NCI-H1105 treated with DMSO at 0.1 percent for 48 hours (cell line): ENCODE measurements around the gene ZNF236.

Source experiments
- DNase-seq: peaks from one replicate; lab custom pipeline; 2025; lab: John Stamatoyannopoulos, UW

ZNF236 gene

GRCh38 chr18:76821356-76821874 is 942 bp upstream of the ZNF236 start:
- DNase-seq = no peak

GRCh38 chr18:76821875-76822505 is 367 bp upstream of the ZNF236 start:
- peak; percentile 38 for DNase-seq

DNA sequence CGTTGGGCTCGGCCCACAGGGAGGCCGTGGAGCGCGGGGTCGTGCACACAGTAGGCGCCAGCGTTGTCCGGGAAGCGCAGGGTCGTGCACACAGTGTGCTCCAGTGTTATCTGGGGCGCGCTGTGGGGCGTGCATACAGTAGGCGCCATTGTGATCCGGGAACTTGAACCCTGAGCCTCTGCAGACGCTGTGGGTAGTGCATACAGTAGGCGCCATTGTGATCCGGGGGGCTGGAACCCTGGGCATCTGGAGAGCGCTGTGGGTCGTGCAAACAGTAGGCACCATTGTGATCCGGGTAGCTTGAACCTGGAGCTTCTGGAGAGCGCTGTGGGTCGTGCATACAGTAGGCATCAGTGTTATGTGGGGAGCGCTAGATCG is 793 bp downstream of the ZNF236 start:
- DNase-seq = no peak

DNA sequence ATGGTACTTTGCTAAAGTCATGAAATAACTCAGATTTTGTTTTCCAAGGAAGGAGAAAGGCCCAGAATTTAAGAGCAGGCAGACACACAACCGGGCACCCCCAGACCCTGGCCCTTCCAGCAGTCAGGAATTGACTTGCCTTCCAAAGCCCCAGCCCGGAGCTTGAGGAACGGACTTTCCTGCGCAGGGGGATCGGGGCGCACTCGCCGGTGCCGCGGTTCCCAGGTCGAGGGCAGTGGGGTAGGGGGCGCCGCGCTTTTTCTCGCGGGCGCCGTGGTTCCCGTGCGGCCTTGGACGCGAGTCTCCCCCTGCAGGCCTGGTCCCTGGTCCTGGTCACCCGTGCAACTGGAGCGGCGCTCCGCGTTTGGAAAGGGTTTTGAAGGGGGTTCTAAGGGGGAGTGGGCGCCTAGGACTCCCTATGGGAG is 1.2 kb downstream of the ZNF236 start:
- DNase-seq = no peak

DNA sequence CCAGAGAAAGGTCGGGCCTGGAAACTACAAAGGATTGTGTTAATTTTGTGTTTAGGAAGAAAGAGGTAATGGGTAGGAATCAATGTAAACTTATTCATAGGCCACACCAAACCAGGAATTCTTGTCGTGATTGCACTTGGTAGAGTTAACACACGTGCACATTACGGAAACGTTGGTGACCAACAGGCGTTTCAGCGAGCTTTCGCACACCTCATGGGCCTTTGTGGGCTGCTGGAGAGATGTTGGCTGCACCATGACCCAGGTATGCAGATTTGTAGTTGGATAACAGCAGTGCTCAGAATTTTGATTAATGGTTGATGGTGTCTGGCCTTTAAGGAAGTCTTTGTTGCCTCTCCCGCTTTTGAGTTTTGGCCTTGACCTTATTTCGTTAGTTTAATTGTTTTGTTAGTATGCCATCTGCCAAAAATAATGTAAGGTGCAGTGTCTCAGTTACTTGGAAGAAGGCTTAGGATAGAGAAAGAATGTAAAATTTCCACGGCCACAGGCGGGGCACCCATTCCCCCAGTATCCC is 1.9 kb downstream of the ZNF236 start:
- DNase-seq = no peak

GRCh38 chr18:76824754-76825153 is 2.4 kb downstream of the ZNF236 start:
- DNase-seq = no peak

DNA sequence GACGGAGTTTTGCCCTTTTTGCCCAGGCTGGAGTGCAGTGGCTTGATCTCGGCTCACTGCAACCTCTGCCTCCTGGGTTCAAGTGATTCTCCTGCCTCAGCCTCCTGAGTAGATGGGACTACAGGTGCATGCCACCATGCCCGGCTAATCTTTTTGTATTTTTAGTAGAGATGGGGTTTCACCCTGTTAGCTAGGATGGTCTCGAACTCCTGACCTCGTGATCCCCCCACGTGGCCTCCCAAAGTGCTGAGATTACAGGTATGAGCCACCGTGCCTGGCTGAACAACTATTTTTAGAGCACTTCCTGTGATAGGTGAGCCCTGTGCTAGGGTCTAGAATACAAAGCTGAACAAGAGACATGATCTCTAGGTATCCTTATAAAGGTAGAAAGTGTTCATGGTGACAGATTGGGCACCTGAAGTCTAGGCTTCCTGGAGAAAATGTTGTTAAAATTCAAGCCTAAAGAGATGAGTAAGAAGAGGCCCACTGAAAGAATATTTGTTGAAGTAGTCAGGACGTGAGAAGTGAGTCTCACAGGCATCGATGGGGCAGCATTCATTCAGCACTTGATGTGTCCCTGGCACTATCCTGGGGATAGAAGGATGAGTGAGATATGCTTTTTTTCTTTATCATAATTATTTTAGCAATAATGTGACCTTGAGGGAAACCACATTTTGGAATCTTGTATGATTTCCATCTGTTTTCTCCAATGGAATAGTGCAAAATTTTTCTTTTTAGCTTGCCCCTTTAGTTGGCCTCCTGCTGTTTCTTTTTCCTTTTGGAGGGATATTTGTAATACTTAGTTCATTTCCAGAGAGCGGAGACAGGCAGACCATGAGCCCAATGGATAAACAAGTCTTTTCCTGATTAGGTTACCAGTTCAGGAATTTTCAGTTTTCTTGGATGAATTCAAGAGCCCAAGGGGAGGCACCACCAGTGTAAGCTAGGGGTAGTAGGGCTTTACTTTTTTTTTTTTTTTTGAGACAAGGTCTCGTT is 5.1 kb downstream of the ZNF236 start:
- DNase-seq = no peak

DNA sequence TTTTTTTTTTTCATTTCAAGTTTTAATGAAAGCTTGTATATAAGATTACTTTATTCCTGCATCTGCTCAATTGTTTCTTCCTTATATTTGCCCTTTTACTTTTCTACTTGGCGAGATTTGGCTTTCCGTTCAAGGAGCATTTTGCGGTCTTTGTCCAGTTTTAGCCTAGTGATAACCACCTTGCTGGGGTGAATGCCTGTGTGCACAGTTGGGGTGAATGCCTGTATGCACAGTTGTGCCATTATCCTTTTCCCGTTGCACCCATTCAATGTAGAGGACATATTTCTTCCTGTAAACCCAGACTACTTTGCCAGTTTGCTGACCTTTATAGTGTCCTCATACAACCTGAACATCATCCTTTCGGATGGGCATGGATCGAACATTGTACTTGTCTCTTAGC is 12.0 kb downstream of the ZNF236 start:
- no peak for DNase-seq

DNA sequence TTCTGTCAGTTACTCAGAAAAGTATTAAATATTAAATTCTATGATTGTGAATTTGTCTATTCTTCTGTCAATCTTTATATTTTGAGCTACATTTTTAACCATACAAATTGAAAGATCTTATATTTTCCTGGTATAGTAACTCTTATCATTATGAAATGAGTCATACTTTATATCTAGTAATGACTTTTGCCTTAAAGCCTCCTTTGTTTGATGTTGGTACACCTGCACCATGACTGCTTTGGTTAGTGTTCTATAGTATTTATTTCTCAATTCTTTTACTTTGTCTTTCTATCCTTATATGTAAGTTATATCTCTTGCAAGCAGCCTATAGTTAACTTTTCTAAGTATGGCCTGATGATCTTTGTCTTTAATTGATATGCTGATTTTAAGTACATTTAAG is 13.0 kb downstream of the ZNF236 start:
- DNase-seq = no peak

DNA sequence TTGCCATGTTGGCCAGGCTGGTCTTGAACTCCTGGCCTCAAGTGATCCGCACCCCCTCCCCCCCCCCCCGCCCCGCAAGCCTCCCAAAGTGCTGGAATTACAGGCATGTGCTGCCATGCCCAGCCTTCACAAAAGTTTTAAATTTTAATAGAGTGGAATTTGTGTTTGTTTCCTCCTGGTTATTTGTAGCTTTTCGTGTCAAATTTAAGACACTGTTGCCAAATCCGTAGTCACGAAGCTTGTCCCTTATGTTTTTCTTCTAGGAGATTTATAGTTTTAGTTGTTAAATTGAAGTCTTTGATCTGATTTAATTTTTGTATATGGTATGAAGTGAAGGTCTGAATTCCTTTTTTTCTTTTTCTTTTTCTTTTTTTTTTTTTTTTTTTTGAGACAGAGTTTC is 14.7 kb downstream of the ZNF236 start:
- no peak for DNase-seq

DNA sequence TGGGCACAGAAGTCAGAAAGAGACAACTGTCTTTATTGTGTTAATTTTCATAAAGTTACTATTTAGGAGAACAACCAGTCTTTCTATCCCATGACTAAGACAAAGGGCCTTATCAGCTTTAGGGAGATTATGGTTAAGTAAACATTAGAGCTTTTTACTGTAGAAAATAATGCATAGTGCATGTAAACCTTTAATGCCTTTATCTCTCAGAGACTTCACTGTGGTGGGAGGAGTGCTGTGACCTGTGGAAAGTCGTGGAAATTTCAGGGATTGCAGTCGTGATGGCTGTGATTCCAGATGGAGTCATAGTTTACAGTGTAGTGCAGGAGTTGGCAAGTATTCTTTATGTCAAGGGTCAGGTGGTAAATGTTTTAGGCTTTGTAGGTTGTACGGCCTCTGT is 15.8 kb downstream of the ZNF236 start:
- DNase-seq = no peak

DNA sequence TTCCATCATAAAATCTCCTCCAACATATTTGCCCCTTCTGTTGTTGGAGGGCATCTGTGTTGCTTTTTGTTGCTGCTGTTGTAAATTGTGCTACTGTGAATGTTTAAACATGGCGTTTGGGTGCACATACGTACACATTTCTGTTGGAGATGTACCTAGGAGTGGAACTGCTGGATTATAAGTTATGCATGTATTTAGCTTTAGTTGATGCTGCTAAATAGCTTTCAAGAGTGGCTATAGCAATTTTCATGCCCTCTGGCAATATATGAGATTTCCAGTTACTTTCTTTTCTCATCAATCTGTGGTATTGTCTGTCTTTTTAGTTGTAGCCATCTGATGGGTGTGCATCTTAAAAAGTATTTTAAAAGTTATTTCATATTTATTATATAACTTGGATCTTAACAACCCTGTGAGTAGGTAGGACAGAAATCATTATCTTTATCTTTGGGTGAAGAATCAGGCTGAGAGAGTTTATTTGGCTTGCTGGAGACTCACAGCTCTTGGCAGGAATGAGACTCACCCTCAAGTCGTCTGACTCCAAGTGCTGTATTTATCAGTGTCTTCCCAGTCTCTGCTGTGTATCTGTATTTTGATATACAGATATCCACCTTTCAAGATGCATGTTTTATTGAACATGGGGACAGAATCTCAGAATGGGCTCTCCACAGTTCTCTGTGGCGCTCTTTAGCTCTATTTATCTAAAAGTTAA is 16.9 kb downstream of the ZNF236 start:
- no peak for DNase-seq

GRCh38 chr18:76842837-76843530 is 20.6 kb downstream of the ZNF236 start:
- no peak for DNase-seq

DNA sequence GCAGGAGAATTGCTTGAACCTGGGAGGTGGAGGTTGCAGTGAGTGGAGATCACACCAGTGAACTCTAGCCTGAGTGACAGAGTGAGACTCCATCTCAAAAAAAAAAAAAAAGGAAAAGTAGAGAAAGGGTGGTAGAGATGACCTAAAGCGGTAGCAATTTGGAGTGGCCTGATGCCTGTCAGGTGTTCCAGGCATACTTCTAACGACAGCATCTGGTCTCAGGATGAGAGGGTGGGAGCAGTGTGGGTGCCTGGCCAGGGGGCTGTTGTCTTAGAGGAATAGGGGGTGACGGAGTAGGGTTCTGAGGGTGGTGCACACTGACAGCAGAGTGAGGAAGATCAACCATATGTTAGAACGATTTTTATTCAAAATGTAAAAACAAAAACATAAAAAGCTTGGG is 21.8 kb downstream of the ZNF236 start:
- no peak for DNase-seq

GRCh38 chr18:76844742-76845477 is 22.6 kb downstream of the ZNF236 start:
- no peak for DNase-seq

DNA sequence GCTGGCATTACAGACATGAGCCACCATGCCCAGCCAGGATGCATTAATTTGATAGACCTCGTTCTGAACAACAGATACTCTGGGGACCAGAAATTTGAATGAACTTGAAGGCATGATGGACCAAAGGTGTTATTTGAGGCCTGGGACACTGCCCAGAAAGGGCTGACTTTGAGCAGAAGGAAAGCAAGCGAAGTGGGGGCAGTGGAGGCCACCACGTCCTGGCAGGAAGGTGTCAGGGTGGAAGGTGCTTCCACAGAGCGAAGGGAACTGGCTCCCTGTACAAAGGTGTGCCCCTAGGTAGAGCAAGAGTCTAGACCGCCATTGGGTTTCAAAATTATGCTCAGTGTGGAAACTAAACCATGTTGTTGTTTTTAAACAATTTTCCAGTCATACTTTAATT is 23.9 kb downstream of the ZNF236 start:
- DNase-seq = no peak

DNA sequence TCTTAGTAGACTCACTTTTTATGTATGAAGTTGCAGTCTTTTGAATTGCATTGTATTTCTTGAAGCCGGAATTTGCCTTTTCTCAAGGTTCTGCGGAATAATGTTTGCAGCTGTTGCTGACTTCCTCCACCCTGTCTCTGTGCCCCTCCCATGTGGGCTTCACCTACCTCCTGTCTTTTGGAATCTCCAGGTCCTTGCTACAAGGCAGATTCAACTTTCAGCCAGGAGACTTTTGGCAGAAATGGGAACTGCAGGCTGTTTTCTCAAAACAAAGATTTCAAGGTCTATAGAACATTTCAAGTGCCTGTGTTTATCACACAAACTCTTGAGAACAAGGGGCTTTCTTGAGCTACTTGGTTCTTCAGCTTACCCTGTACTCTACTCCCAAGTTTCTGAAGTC is 25.6 kb downstream of the ZNF236 start:
- no peak for DNase-seq

GRCh38 chr18:76850112-76850511 is 27.8 kb downstream of the ZNF236 start:
- no peak for DNase-seq

GRCh38 chr18:76855594-76855993 is 33.2 kb downstream of the ZNF236 start:
- DNase-seq = no peak

- DNase-seq = no peak
Measured at GRCh38 chr18:76857476-76857875, 35.1 kb downstream of the ZNF236 start.
